Keratinocyte (primary cell): ENCODE data around the gene LRRN4. TPM values are rescaled to one million over a fixed set of nuclear protein-coding genes. Genes with fewer than 3 reads are reported as not detected.
A peak's percentile ranks its signal among the peaks of the same experiment; 100 is the strongest.

Source experiments
- DNase-seq: peaks from one replicate; pipeline ENCODE4 v3.0.0-alpha.2; 2011; ENCODE audit warnings: low read depth, missing footprints, low spot score
- FAIRE-seq: peaks from 2 replicates; lab custom pipeline; 2011; peaks lifted over from hg19 to GRCh38; lab: Jason Lieb, UNC
- H2AFZ ChIP-seq: 2 replicates; pipeline ENCODE4 v1.6.0; 2012; ENCODE audit warnings: low read length, control low read depth, inconsistent platforms; ENCODE audit not compliant: control insufficient read depth
- H3K27ac ChIP-seq: 2 replicates; pipeline ENCODE4 v1.5.1; 2011; ENCODE audit warnings: low read length; ENCODE audit not compliant: control insufficient read depth, insufficient read depth
- H3K27me3 ChIP-seq: 3 replicates; pipeline ENCODE4 v1.6.0; 2011; ENCODE audit warnings: low read length; ENCODE audit not compliant: control insufficient read depth, insufficient read depth; ENCODE audit errors: extremely low read depth
- H3K36me3 ChIP-seq, 2 experiments: 2 replicates in 1 of 2; 3 replicates in 1 of 2; pipeline ENCODE4 v1.5.1; 2011; ENCODE audit warnings: low read length in 2 of 2, mild to moderate bottlenecking in 1 of 2; ENCODE audit not compliant: control insufficient read depth in 2 of 2, insufficient read depth in 2 of 2; ENCODE audit errors: extremely low read depth in 1 of 2
- H3K4me1 ChIP-seq: 3 replicates; pipeline ENCODE4 v1.5.1; 2011; ENCODE audit warnings: low read length; ENCODE audit not compliant: control insufficient read depth, insufficient read depth; ENCODE audit errors: extremely low read depth
- H3K4me2 ChIP-seq: 3 replicates; pipeline ENCODE4 v1.6.0; 2011; ENCODE audit warnings: low read depth, low read length; ENCODE audit not compliant: control insufficient read depth, insufficient read depth; ENCODE audit errors: extremely low read depth
- H3K4me3 ChIP-seq, 3 experiments: fragments of 200-600 bp in 1 of 3; sonication (generic) in 1 of 3; 2 replicates in 2 of 3; 3 replicates in 1 of 3; pipeline ENCODE4 v1.5.1; 2011 to 2016; ENCODE audit warnings: low read length in 3 of 3, mild to moderate bottlenecking in 3 of 3, control low read depth in 2 of 3, inconsistent platforms in 1 of 3, low read depth in 1 of 3, mixed read lengths in 1 of 3, mixed run types in 1 of 3, moderate library complexity in 1 of 3; ENCODE audit not compliant: control insufficient read depth in 2 of 3, insufficient read depth in 2 of 3; ENCODE audit errors: extremely low read depth in 1 of 3
- H3K79me2 ChIP-seq: 2 replicates; pipeline ENCODE4 v1.6.0; 2012; ENCODE audit warnings: low read length; ENCODE audit not compliant: control insufficient read depth, insufficient read depth
- H3K9ac ChIP-seq: 3 replicates; pipeline ENCODE4 v1.6.0; 2011; ENCODE audit warnings: low read length; ENCODE audit not compliant: control insufficient read depth, insufficient read depth; ENCODE audit errors: extremely low read depth
- H3K9me1 ChIP-seq: 3 replicates; pipeline ENCODE4 v1.6.0; 2011; ENCODE audit warnings: low read length; ENCODE audit not compliant: control insufficient read depth, insufficient read depth; ENCODE audit errors: extremely low read depth
- H3K9me3 ChIP-seq: 2 replicates; pipeline ENCODE4 v1.5.1; 2012; ENCODE audit warnings: low read depth, low read length; ENCODE audit not compliant: control insufficient read depth
- H4K20me1 ChIP-seq: 3 replicates; pipeline ENCODE4 v1.6.0; 2011; ENCODE audit warnings: low read length; ENCODE audit not compliant: control insufficient read depth, insufficient read depth; ENCODE audit errors: extremely low read depth
- CTCF ChIP-seq, 3 experiments: IDR thresholded peaks in 1 of 3; conservative IDR thresholded peaks in 1 of 3; optimal IDR thresholded peaks in 1 of 3; 2 replicates in 2 of 3; 3 replicates in 1 of 3; pipeline versions ENCODE3 to v1.5.1; 2011; ENCODE audit warnings: low read length in 3 of 3, mild to moderate bottlenecking in 3 of 3, moderate library complexity in 2 of 3, control low read depth in 1 of 3, inconsistent platforms in 1 of 3; ENCODE audit not compliant: insufficient read depth in 2 of 3; ENCODE audit errors: extremely low read depth in 1 of 3
- EZH2 ChIP-seq: IDR thresholded peaks from one replicate; pipeline ENCODE4 v1.6.1; 2012; ENCODE audit warnings: inconsistent platforms, mild to moderate bottlenecking, low read length, moderate library complexity
- dilution Hi-C: fragments of 300-500 bp; cut with MboI; formaldehyde crosslinking; loops from one replicate; pipeline ENCODE4 v1.7.0; 2020; ENCODE audit warnings: low sequenced_read_pairs; ENCODE audit not compliant: extremely low pct_ligation_motif_present
- polyA plus RNA-seq, 5 experiments: library from polyadenylated mRNA; depleted of rRNA in 3 of 5; stranded (reverse) in 3 of 5; stranded (forward) in 1 of 5; unstranded in 1 of 5; fragments of >200 nt; gene quantifications; 1 replicate in 1 of 5; 2 replicates in 3 of 5; 3 replicates in 1 of 5; pipeline versions ENCODE4 v1.2.1 to v1.2.3, GENCODE V29; 2011 to 2012; ENCODE audit warnings: missing spikeins in 2 of 5, low read depth in 1 of 5, low replicate concordance in 1 of 5

LRRN4 gene
- polyA plus RNA-seq, 1 donor (not counting 4 experiments of a cell fraction or from before 2014, with no cell fraction given), result 0.14 TPM

- no peak overlapping the region for H2AFZ ChIP-seq
- no peak overlapping the region for H3K4me3 ChIP-seq
- no peaks in the 10 kb centered on the region for H3K4me1 ChIP-seq
- H4K20me1 ChIP-seq, result peaks cover 4% of the 10 kb centered on the region
- no peak for TF ChIP-seq CTCF (optimal IDR thresholded peaks at IDR 0.05 in 1 of 3, IDR thresholded peaks at IDR 0.05 in 1 of 3, conservative IDR thresholded peaks at IDR 0.05 in 1 of 3; ENCODE audit: extremely low read depth in 1 of 3, insufficient read depth in 2 of 3, low read length in 3 of 3)
- no peak for TF ChIP-seq EZH2
- no peak for DNase-seq
- dilution Hi-C loops, result no loop called here
- peaks cover 2% of the 10 kb centered on the region for H3K9me1 ChIP-seq
- H3K4me2 ChIP-seq, result no peak overlapping the region
- peaks cover 37 to 56% of the 10 kb centered on the region in 2 experiments for H3K36me3 ChIP-seq
- H3K9me3 ChIP-seq, result no peaks in the 10 kb centered on the region
- no peak for FAIRE-seq
- no peaks in the 10 kb centered on the region for H3K27me3 ChIP-seq
- no peak overlapping the region for H3K9ac ChIP-seq
- no peak overlapping the region for H3K27ac ChIP-seq
- no peaks in the 10 kb centered on the region for H3K79me2 ChIP-seq
Measured at GRCh38 chr20:6074784-6075183, 20.9 kb upstream of the LRRN4 start.

GRCh38 chr20:6074145-6074561, 20.3 kb upstream of the LRRN4 start:
- Histone ChIP-seq H3K79me2 (no peaks in the 10 kb centered on the region), H3K27ac (no peak overlapping the region), H3K9ac (no peak overlapping the region), H3K36me3 (peaks cover 37 to 54% of the 10 kb centered on the region in 2 experiments), H2AFZ (no peak overlapping the region), H3K9me3 (no peaks in the 10 kb centered on the region), H3K4me3 (no peak overlapping the region), H3K27me3 (no peaks in the 10 kb centered on the region), H3K4me1 (no peaks in the 10 kb centered on the region), H3K9me1 (peaks cover 2% of the 10 kb centered on the region), H3K4me2 (no peak overlapping the region), H4K20me1 (peaks cover 4% of the 10 kb centered on the region)
- DNase-seq (no peak), FAIRE-seq (no peak)
- TF ChIP-seq EZH2, result no peak
- TF ChIP-seq CTCF (optimal IDR thresholded peaks at IDR 0.05 in 1 of 3, IDR thresholded peaks at IDR 0.05 in 1 of 3, conservative IDR thresholded peaks at IDR 0.05 in 1 of 3; ENCODE audit: extremely low read depth in 1 of 3, insufficient read depth in 2 of 3, low read length in 3 of 3), result peak in 2 of 3 experiments; percentile 17 to 22
- dilution Hi-C loops, result no loop called here
